Measurements from ENCODE around the gene AP2A2. TPM values are rescaled to one million over a fixed set of nuclear protein-coding genes. Genes with fewer than 3 reads are reported as not detected.

Gene AP2A2
- total RNA-seq, 2 experiments from 2014 or later: 45.9 to 46.6 TPM

GRCh38 chr11:991034-991433, 65.4 kb downstream of the AP2A2 start:
- Histone ChIP-seq H3K4me3 (ENCODE audit: low read length) (no peak overlapping the region), H3K9me3 (ENCODE audit: control insufficient read depth in 1 of 2, insufficient read depth in 1 of 2, low read length in 2 of 2) (peaks cover 0 to 7% of the 10 kb centered on the region in 2 experiments), H3K4me1 (ENCODE audit: insufficient read depth, low read length) (peaks cover 4% of the 10 kb centered on the region), H3K36me3 (ENCODE audit: insufficient read depth, low read length) (peaks cover 83% of the 10 kb centered on the region), H3K27ac (ENCODE audit: low read depth in 1 of 2, low read length in 2 of 2) (no peak overlapping the region), H3K27me3 (ENCODE audit: control insufficient read depth in 1 of 2, insufficient read depth in 2 of 2, low read length in 2 of 2) (no peaks in the 10 kb centered on the region)
- H3K27me3 Mint-ChIP-seq: no peaks in the 10 kb centered on the region
- peaks cover 8% of the 10 kb centered on the region for H3K4me1 Mint-ChIP-seq (ENCODE audit: low read depth)
- H3K9me3 Mint-ChIP-seq: no peaks in the 10 kb centered on the region
- no peak for ATAC-seq (ENCODE audit: poor library complexity)
- no peak for TF ChIP-seq CTCF (IDR thresholded peaks at IDR 0.05)
- CTCF ChIA-PET: no interaction called here
- no peak for DNase-seq
- peaks cover 67% of the 10 kb centered on the region for H3K36me3 Mint-ChIP-seq (ENCODE audit: low read depth)
- POLR2A ChIA-PET: no interaction called here
- intact Hi-C loops (cut with DNase I, micrococcal nuclease): no loop called here
- no peak overlapping the region for H3K27ac Mint-ChIP-seq
- no peak overlapping the region for H3K4me3 Mint-ChIP-seq

GRCh38 chr11:991711-992307, 66.1 kb downstream of the AP2A2 start:
- Histone ChIP-seq H3K27ac (ENCODE audit: low read depth in 1 of 2, low read length in 2 of 2) (no peak overlapping the region), H3K4me3 (ENCODE audit: low read length) (no peak overlapping the region), H3K27me3 (ENCODE audit: control insufficient read depth in 1 of 2, insufficient read depth in 2 of 2, low read length in 2 of 2) (no peaks in the 10 kb centered on the region), H3K36me3 (ENCODE audit: insufficient read depth, low read length) (peaks cover 83% of the 10 kb centered on the region), H3K9me3 (ENCODE audit: control insufficient read depth in 1 of 2, insufficient read depth in 1 of 2, low read length in 2 of 2) (peaks cover 0 to 7% of the 10 kb centered on the region in 2 experiments), H3K4me1 (ENCODE audit: insufficient read depth, low read length) (peaks cover 4% of the 10 kb centered on the region)
- Mint-ChIP-seq H3K27me3 (no peaks in the 10 kb centered on the region), H3K4me3 (no peak overlapping the region), H3K27ac (no peak overlapping the region), H3K9me3 (no peaks in the 10 kb centered on the region), H3K4me1 (ENCODE audit: low read depth) (peaks cover 14% of the 10 kb centered on the region), H3K36me3 (ENCODE audit: low read depth) (peaks cover 72% of the 10 kb centered on the region)
- ChIA-PET CTCF (no interaction called here), POLR2A (no interaction called here)
- no peak for ATAC-seq (ENCODE audit: poor library complexity)
- TF ChIP-seq CTCF (IDR thresholded peaks at IDR 0.05): no peak
- DNase-seq: no peak
- intact Hi-C loops (cut with DNase I, micrococcal nuclease): no loop called here

- Mint-ChIP-seq H3K4me1 (ENCODE audit: low read depth) (peaks cover 16% of the 10 kb centered on the region), H3K4me3 (no peak overlapping the region), H3K36me3 (ENCODE audit: low read depth) (peaks cover 72% of the 10 kb centered on the region), H3K27me3 (no peaks in the 10 kb centered on the region), H3K9me3 (no peaks in the 10 kb centered on the region), H3K27ac (no peak overlapping the region)
- Histone ChIP-seq H3K36me3 (ENCODE audit: insufficient read depth, low read length) (peaks cover 77% of the 10 kb centered on the region), H3K4me1 (ENCODE audit: insufficient read depth, low read length) (peaks cover 4% of the 10 kb centered on the region), H3K9me3 (ENCODE audit: control insufficient read depth in 1 of 2, insufficient read depth in 1 of 2, low read length in 2 of 2) (peaks cover 0 to 7% of the 10 kb centered on the region in 2 experiments), H3K4me3 (ENCODE audit: low read length) (no peak overlapping the region), H3K27me3 (ENCODE audit: control insufficient read depth in 1 of 2, insufficient read depth in 2 of 2, low read length in 2 of 2) (no peaks in the 10 kb centered on the region), H3K27ac (ENCODE audit: low read depth in 1 of 2, low read length in 2 of 2) (no peak overlapping the region)
- TF ChIP-seq CTCF (IDR thresholded peaks at IDR 0.05): no peak
- ATAC-seq (ENCODE audit: poor library complexity) (no peak), DNase-seq (no peak)
- intact Hi-C loops (cut with DNase I, micrococcal nuclease): no loop called here
- ChIA-PET CTCF (no interaction called here), POLR2A (no interaction called here)
These were observed 66.9 kb downstream of the AP2A2 start for GRCh38 chr11:992577-992976.

Data from CD4-positive, alpha-beta T cell (primary cell).